ENCODE results near the gene SMAD5.

Gene SMAD5

GRCh38 chr5:136157514-136157913 lies 24.9 kb downstream of the SMAD5 start:
- DNase-seq, result no peak

DNA sequence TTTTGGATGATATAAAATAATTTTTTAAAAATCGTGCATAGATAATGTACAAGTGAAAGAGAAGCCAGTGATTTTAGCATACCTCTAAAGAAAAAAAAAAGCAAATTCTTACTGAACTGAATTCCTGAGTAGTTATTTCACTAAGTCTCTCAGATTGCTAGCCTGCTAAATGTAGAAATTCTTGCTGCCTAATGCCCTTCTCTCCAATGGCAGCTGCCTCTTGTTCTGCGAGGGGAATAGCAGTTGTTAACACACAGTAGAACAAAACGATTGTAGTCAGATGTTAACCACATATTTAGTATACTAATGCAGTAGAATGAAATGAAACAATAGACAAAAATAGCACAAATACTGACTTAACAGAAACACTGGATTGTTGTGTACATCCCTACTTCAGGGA lies 26.8 kb downstream of the SMAD5 start:
- DNase-seq, result no peak

GRCh38 chr5:136162008-136162407 lies 29.4 kb downstream of the SMAD5 start:
- DNase-seq, result no peak

DNA sequence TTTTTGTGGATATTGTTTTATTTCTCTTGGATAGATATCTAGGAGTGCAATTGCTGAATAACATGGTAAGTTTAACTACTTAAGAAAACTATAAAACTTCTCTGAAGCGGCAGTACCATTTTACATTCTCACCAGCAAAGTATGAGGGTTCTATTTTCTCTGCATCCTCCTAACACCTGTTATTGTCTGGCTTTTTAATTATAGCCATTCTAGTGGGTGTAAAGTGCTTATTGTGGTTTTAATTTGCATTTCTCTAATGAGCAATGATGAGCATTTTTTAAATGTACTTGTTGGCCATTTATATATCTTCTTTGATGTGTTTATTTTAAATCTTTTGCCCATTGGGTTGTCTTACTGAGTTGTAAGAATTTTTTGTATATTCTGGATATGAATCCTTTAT lies 31.6 kb downstream of the SMAD5 start:
- no peak for DNase-seq

DNA sequence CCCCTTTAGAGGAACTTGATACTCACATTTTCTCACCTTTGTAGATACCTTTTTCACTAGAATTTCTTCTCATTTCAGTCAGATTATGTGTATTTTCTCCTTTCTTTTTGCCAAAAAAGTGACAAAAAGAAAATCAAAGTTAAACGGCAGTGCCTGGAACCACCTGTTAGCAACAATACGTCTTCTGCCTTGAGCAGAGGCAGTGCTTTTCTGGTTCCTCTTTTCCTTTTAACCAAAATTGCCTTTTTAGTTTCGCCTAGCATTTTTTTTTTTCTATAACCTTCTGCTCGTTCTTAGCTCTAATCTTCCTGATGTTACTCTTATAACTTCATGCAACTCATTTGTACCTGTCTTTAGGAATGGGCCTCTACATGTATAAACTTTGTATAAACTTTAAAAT lies 34.3 kb downstream of the SMAD5 start:
- DNase-seq, result no peak

- DNase-seq, result no peak
Observed at GRCh38 chr5:136169218-136169617, 36.6 kb downstream of the SMAD5 start.

DNA sequence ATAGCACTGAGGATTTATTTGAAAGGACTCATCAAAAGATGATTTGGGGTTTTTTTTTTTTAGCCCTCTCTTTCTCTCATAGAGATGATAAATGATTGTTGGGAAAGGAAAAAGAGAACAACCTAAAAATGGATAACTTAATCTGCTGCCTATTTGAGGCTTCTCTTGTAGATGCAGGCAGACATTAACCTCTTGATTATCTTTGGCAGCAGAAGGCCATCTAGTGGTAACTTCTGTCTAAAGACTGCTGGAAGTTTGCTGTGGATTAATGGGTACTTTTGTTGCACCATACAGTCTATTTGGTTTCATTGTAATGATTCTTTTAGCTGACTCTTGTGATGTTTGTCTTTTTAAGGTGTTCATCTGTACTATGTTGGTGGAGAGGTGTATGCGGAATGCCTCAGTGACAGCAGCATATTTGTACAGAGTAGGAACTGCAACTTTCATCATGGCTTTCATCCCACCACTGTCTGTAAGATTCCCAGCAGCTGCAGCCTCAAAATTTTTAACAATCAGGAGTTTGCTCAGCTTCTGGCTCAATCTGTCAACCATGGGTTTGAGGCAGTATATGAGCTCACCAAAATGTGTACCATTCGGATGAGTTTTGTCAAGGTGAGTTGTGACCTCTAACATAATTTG lies 41.5 kb downstream of the SMAD5 start:
- peak; percentile 35 to 38 for DNase-seq

- DNase-seq, result no peak
Observed at GRCh38 chr5:136182618-136183017, 50.0 kb downstream of the SMAD5 start.

DNA sequence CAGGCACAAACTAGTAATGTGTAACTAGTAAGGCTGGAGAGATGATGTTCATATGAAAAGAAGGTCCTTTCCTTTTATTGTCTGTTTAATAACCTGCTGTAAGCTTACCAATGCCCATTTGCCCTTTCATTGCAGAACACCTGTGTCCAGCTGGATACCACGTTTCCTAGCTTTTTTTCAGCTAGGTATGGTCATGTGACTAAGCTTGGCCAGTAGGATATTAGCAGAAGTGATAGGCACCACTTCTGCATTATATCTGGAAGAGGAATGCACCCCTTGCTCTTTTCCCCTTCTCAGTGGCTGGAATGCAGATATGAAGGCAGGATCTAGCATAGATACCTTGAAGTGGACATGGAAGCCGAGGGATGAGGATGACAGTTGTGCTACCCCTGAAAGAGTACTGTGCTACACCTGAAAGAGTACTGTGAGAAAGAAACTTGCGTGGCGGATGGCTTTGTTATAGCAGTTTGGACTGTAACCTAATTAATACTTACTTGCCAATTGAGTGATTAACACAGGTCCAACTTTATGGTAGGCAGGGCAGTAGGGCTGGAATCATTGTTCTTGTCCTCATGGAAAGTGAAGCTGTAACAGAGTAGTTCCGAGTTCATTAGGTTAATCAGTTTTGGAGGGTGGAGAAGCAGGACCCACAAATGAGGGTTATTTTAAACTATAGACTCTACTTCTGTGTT lies 53.5 kb downstream of the SMAD5 start:
- no peak for DNase-seq

DNA sequence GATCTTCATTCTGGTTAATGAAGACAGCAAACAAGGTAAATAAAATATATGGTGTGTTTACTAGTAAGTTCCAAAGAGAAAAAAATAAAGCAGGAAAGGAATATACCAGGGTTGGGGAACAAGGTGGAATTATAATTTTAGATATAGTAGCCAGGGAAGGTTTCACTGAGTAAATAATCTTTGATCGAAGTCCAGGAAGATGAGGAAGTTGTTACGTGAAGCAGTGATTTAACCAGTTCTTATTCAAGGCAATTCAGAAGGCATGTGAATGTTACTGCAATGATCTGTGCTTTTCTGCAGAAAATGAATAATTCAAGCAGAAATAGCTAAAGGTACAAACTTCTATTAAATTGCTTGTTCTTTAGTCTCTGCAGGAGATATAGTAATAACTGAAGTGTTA lies 54.2 kb downstream of the SMAD5 start:
- DNase-seq, result no peak

GRCh38 chr5:136188859-136189258 lies 56.2 kb downstream of the SMAD5 start:
- no peak for DNase-seq

GRCh38 chr5:136190091-136190720 lies 57.6 kb downstream of the SMAD5 start:
- DNase-seq, result no peak

- DNase-seq, result no peak
Observed at GRCh38 chr5:136190904-136191303, 58.3 kb downstream of the SMAD5 start.

- no peak for DNase-seq
Observed at GRCh38 chr5:136191304-136192014, 58.8 kb downstream of the SMAD5 start.

GRCh38 chr5:136192015-136192525 lies 59.4 kb downstream of the SMAD5 start:
- no peak for DNase-seq

GRCh38 chr5:136192526-136193321 lies 60.1 kb downstream of the SMAD5 start, which contains the start of gene SMIM32:
TSS of gene SMIM32 (minus strand) at chr5:136193162. CDS start at chr5:136192524, 638 bp downstream.
- DNase-seq, result peak; percentile 25 to 51

GRCh38 chr5:136193322-136193935 lies 60.8 kb downstream of the SMAD5 start:
- no peak for DNase-seq

DNA sequence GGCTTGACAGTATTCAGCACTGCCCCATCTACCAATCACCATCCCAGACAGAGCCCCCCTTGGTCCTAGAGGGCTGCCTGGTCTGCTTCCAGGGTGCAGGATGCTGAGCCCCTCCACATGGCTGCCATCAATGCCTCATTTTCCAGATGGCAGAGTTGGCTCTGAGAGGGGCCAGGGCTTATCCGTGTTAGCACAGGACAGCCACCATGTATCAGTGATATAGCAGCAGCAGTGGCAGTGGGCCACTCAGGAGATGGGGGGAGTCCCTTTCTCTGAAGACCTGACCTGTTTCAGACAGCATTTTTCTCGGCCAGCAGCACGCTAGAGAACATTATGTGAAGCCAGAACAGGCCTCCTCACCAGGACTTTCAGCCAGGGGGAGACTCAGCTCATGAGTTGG lies 61.9 kb downstream of the SMAD5 start:
- no peak for DNase-seq

GRCh38 chr5:136195971-136196820 lies 63.6 kb downstream of the SMAD5 start:
- no peak for DNase-seq

- no peak for DNase-seq
Observed at GRCh38 chr5:136197462-136198142, 65.0 kb downstream of the SMAD5 start.
